Rectal smooth muscle tissue (tissue), 1 donor: ENCODE results near the gene WASL.
"Not testable (repeated sequence)": the region's sequence is repeated elsewhere in the genome, so short reads cannot be mapped to it uniquely, and the experiment has no call there.

Source experiments
- H3K27ac ChIP-seq: one replicate; pipeline ENCODE4 v1.7.0; 2013; ENCODE audit warnings: low read depth, low read length, inconsistent platforms
- H3K27me3 ChIP-seq: one replicate; pipeline ENCODE4 v1.7.0; 2013; ENCODE audit warnings: low read length; ENCODE audit not compliant: control insufficient read depth, insufficient read depth
- H3K36me3 ChIP-seq: one replicate; pipeline ENCODE4 v1.7.0; 2013; ENCODE audit warnings: low read length; ENCODE audit not compliant: control insufficient read depth, insufficient read depth
- H3K4me1 ChIP-seq: one replicate; pipeline ENCODE4 v1.7.0; 2013; ENCODE audit warnings: low read length; ENCODE audit not compliant: control insufficient read depth, insufficient read depth
- H3K4me3 ChIP-seq: one replicate; pipeline ENCODE4 v1.7.0; 2013; ENCODE audit warnings: low read length
- H3K9ac ChIP-seq: one replicate; pipeline ENCODE4 v1.7.0; 2013; ENCODE audit warnings: low read length

Gene WASL

DNA sequence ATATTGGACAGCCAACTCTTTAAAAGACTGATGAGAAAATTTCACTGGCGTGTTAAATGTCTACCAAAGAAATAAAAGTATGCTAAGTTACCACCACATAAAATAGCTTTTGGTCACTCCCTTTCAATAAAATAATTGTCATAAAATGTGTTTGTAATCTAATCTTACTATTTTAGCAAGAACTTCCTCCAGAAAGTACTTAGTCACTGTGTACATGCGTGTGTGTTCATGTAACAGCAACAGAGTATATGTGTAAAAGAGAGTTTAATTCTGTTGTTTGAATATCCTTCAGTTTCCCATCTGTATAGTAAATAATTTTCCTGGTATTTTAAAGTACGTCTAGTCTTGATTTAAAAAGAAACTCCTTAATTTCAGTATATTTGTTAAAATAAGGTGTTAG, 35.0 kb upstream of the WASL start:
- Histone ChIP-seq H3K36me3 (no peaks in the 10 kb centered on the region), H3K27ac (no peak overlapping the region)

DNA sequence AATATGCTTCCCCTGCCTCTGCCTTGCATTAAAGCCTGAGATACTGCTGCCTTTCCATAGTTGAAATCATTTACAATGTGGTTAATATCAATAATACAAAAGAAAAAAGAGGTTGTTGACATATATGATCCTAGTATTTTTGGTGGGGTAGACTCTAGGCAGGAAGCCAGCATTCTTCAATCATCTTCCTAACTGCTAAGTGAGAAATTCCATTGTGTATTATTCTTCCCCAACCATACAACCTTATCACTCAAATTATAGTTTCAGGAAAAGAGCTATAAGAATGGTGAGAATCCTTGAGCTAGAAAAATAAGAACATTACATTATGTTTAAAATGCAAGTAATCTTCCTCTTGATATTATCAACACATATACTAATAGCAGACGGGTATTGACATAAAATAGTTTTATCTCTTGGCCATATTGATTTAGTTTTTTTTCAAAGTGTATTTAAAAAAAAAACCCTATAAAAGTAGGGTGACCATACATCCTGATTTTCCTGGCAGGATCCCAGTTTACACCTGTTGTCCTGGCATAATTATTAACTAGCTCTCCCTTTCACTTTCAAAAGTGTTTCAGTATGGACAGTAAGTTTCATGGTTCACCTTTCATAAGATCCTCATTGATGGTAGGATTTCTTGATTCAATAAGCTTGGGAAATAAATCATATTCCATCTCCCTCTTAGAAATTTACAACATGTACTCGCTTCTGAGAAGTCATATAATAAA, 33.4 kb upstream of the WASL start:
- no peak overlapping the region for H3K9ac ChIP-seq
- no peak overlapping the region for H3K27ac ChIP-seq
- no peaks in the 10 kb centered on the region for H3K4me1 ChIP-seq
- no peaks in the 10 kb centered on the region for H3K27me3 ChIP-seq
- no peaks in the 10 kb centered on the region for H3K36me3 ChIP-seq
- no peak overlapping the region for H3K4me3 ChIP-seq

More for the DNA sequence above, 35.0 kb upstream of the WASL start:
- H3K4me1 ChIP-seq: no peaks in the 10 kb centered on the region
- H3K9ac ChIP-seq: no peak overlapping the region
- no peak overlapping the region for H3K4me3 ChIP-seq
- no peaks in the 10 kb centered on the region for H3K27me3 ChIP-seq

DNA sequence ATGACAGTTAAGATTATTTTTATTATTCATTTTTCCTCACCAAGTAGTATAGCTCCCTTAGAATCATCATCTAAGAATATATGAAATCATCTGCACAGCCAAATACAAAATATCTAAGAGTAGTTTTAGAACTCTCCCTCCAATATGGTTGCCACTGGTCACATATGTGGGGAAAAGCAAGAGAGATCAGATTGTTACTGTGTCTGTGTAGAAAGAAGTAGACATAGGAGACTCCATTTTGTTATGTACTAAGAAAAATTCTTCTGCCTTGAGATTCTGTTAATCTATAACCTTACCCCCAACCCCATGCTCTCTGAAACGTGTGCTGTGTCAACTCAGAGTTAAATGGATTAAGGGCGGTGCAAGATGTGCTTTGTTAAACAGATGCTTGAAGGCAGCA, 31.7 kb upstream of the WASL start:
- H3K27ac ChIP-seq, H3K36me3 ChIP-seq, H3K4me1 ChIP-seq, H3K27me3 ChIP-seq, H3K9ac ChIP-seq, H3K4me3 ChIP-seq: not testable (repeated sequence)

DNA sequence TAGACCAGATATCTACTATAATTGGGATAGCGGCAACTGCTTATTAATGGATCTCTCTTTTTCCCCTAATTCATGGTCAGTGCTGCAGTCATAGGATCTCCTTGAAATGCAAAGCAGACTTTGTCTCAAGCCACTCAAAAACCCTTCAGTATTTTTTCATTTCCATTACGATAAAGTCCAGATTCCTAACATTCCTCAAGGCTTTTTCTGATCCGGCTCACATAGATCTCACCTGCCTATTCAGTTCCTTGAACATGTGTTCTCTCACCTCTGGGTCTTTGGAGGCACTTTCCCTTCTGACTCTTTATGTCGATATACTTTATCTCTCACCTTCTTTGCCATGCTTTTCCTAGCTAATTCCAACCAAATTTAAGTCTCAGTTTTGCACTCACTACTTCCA, 25.7 kb upstream of the WASL start:
- H3K9ac ChIP-seq: no peak overlapping the region
- H3K4me3 ChIP-seq: no peak overlapping the region
- no peaks in the 10 kb centered on the region for H3K36me3 ChIP-seq
- H3K27ac ChIP-seq: no peak overlapping the region
- no peaks in the 10 kb centered on the region for H3K4me1 ChIP-seq
- H3K27me3 ChIP-seq: no peaks in the 10 kb centered on the region

DNA sequence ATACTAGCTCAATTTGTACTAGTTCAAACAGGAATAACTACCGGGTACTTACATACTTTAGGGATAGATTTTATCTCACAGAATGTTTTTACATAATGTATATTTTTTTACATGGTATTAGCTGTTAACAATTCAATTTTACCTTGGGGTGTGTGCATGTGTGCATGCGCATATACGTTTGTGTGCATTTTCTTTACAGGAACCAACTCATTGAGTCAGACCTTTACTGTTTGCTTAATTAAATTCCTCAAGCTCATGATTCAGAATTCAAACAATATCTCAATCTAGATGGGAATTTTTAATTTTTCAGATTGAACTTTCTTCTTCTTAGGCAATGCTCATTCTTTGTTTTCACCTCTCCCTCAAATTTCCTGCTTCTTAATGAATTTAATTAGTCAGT, 24.7 kb upstream of the WASL start:
- H3K27me3 ChIP-seq: no peaks in the 10 kb centered on the region
- H3K27ac ChIP-seq: no peak overlapping the region
- no peaks in the 10 kb centered on the region for H3K36me3 ChIP-seq
- H3K4me1 ChIP-seq: no peaks in the 10 kb centered on the region
- no peak overlapping the region for H3K4me3 ChIP-seq
- no peak overlapping the region for H3K9ac ChIP-seq

DNA sequence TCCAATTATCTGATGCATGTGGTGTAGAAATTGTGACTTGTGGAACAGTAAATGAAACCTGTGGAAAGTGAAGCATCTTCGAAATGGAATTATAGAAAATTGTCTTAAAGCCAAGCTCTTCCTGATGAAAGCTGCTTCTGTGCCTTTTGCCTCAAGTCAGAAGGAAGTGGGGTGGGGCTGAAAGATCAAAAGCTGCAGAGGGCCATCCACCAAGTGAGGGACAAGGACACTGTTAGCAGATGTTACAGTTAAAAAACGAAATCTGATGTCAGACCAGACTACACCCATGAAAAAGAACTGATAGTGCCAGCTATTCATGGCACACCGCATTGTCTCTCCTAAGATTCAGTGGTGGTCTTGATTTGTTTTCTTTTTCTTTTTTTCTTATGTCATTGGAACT, 23.8 kb upstream of the WASL start:
- no peak overlapping the region for H3K27ac ChIP-seq
- no peaks in the 10 kb centered on the region for H3K4me1 ChIP-seq
- H3K4me3 ChIP-seq: no peak overlapping the region
- no peaks in the 10 kb centered on the region for H3K27me3 ChIP-seq
- H3K9ac ChIP-seq: no peak overlapping the region
- no peaks in the 10 kb centered on the region for H3K36me3 ChIP-seq

DNA sequence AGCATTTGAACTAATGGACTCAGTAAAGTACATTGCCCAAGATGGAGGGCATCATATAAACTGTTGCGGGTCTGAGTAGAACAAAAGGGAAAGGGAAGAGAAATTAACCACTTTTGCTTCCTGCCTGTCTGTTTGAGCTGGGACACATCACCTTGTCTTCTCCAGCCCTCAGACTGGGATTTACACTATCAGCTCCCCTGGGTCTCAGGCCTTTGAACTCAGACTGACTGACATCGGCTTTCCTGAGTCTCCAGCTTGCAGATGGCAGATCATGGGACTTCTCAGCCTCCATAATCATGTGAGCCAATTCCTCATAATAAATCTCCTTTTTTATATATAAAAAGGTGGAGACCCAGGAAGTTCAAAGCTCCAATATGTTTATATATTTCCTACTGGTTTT, 23.0 kb upstream of the WASL start:
- Histone ChIP-seq H3K9ac (no peak overlapping the region), H3K27me3 (no peaks in the 10 kb centered on the region), H3K27ac (no peak overlapping the region), H3K4me3 (no peak overlapping the region), H3K4me1 (no peaks in the 10 kb centered on the region), H3K36me3 (no peaks in the 10 kb centered on the region)

DNA sequence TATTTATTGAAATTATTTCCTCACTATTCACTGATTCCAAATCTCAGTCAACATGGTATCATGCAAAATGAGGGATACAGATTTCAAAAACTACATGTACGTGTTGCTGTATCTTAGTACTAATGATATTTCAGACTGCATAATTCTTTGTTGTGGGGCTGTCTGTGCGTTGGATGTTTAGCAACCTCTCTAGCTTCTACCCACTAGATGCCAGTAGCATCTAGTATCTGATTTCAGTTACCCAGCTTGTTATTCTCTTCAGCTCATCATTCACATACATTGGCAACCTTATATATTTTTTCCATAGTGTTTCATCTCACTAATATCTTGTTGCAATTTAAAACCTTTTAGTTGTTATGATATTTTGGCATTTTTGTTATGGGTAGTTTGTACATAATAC, 22.5 kb upstream of the WASL start:
- Histone ChIP-seq H3K36me3 (no peaks in the 10 kb centered on the region), H3K27ac (no peak overlapping the region), H3K4me1 (no peaks in the 10 kb centered on the region), H3K4me3 (no peak overlapping the region), H3K27me3 (no peaks in the 10 kb centered on the region), H3K9ac (no peak overlapping the region)

DNA sequence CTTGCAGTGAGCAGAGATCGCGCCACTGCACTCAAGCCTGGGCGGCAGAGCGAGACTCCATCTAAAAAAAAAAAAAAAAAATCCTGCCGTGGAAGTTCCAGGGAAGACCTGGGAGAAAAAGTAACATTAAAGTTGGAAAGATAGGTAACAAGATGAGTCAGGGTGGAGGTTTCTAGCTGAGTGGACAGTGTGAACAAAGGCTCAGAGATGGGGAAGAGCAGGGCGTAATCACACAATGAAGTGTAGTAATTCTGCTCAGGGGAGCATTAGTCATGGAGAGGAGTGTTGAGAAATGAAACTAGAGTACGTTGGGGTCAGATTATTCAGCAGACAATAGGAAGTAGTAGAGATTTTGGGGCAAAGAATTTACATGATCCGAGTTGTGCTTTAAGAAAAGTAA, 21.6 kb upstream of the WASL start:
- no peak overlapping the region for H3K9ac ChIP-seq
- no peak overlapping the region for H3K27ac ChIP-seq
- H3K4me3 ChIP-seq: no peak overlapping the region
- H3K27me3 ChIP-seq: no peaks in the 10 kb centered on the region
- H3K4me1 ChIP-seq: no peaks in the 10 kb centered on the region
- H3K36me3 ChIP-seq: no peaks in the 10 kb centered on the region

DNA sequence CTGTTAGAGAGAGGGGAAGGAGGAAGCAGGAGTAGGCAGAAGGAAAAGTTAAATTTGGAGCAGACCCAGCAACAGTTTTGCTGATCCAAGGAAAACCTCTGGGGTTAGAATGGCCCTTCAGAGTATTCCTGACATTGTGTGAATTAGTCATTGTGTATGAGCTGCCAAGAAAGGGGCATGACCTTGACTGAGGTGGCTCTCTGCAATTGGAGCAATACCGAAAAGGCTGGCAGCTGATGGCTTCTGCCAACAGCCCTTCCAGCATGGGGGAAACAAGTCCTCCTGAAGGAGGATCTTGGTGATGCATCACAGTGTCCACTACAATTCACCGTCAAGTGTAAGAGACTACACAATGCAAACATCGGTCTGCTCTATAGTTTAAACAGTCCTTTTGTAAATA, 20.6 kb upstream of the WASL start:
- H3K27ac ChIP-seq: no peak overlapping the region
- no peaks in the 10 kb centered on the region for H3K27me3 ChIP-seq
- H3K4me1 ChIP-seq: no peaks in the 10 kb centered on the region
- H3K4me3 ChIP-seq: no peak overlapping the region
- H3K9ac ChIP-seq: no peak overlapping the region
- no peaks in the 10 kb centered on the region for H3K36me3 ChIP-seq

DNA sequence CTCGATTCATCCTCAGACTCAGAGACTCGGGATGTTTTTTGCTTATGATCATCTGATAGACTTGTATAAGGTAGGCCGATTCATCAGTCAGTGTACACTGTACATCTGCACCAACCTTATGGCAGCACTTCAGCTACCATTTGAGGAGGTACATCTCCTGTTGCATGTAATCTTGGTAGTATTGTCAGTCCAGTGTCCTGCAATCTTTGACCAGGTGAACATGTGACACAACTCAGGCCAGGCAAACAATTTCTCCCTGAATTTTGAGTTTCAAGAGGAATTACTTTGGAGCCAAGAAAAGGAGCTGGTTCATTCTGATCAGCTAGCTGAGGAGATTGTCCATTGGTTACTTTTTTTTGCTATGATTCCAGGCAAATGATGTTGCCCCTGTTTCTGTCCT, 19.7 kb upstream of the WASL start:
- H3K9ac ChIP-seq: no peak overlapping the region
- H3K27ac ChIP-seq: no peak overlapping the region
- H3K4me3 ChIP-seq: no peak overlapping the region
- H3K36me3 ChIP-seq: no peaks in the 10 kb centered on the region
- H3K4me1 ChIP-seq: no peaks in the 10 kb centered on the region
- H3K27me3 ChIP-seq: no peaks in the 10 kb centered on the region

DNA sequence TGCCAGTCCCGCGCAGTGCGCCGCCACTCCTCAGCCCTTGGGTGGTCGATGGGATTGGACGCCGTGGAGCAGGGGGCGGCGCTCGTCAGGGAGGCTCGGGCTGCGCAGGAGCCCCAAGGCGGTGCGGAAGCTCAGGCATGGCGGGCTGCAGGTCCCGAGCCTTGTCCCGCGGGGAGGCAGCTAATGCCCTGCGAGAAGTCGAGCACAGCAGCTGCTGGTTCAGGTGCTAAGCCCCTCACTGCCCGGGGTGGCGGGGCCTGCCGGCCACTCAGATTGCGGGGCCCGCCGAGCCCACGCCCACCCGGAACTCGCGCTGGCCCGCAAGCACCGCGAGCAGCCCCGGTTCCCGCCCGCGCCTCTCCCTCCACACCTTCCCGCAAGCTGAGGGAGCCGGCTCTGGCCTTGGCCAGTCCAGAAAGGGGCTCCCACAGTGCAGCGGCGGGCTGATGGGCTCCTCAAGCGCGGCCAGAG, 14.4 kb upstream of the WASL start:
- Histone ChIP-seq H3K36me3 (no peaks in the 10 kb centered on the region), H3K9ac (no peak overlapping the region), H3K4me1 (no peaks in the 10 kb centered on the region), H3K4me3 (no peak overlapping the region), H3K27ac (no peak overlapping the region), H3K27me3 (no peaks in the 10 kb centered on the region)

DNA sequence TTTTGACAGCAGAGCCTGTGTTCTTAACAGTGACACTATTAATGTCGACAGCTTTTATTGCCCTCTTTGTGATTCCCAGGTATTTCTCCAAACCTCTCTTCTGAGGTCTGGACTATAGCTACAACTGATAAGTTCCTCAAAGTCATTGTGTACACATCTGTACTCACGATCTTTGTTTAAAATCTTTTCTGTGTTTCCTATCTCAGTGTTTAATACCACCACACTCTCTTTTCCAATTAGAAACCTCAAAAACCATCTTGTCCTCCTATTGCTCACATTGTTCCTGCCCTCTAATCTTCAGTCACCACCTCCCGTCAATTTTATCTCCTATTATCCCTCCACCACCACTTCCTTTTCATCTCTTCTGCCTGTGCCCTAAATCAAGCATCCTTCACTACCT, 12.9 kb upstream of the WASL start:
- Histone ChIP-seq H3K4me1 (no peaks in the 10 kb centered on the region), H3K27ac (no peak overlapping the region), H3K9ac (no peak overlapping the region), H3K36me3 (no peaks in the 10 kb centered on the region), H3K27me3 (no peaks in the 10 kb centered on the region), H3K4me3 (no peak overlapping the region)
